Natural killer cell treated with Interleukin-12 subunit alpha and Interleukin-12 subunit beta and Interleukin-15 and Interleukin-18, amount 100 ng/mL, for 72 hours (primary cell): ENCODE results near the gene FAM219A. TPM values are rescaled to one million over a fixed set of nuclear protein-coding genes. Genes with fewer than 3 reads are reported as not detected.

Source experiments
- total RNA-seq, 2 donors: library from RNA; stranded (reverse); gene quantifications; one replicate each; pipeline ENCODE4 v1.2.3, GENCODE V29; 2022

Gene FAM219A
- total RNA-seq, 2 donors from 2014 or later: 21.4 to 23.5 TPM

Other genes starting within 250 kb of the FAM219A start
- gene KIF24, start 129.3 kb downstream of the FAM219A start, total RNA-seq: 1 to 10 TPM; 3.4 to 8.7 TPM
- 10 to 100 TPM; 16.4 to 28.9 TPM for gene NUDT2, start 129.0 kb downstream of the FAM219A start, total RNA-seq
- gene MYORG, start 81.7 kb downstream of the FAM219A start, total RNA-seq: 1 to 10 TPM; 1.1 to 4.6 TPM
- not detected for gene DNAI1, start 235 bp upstream of the FAM219A start, total RNA-seq
- not detected for gene ENHO, start 64.4 kb upstream of the FAM219A start, total RNA-seq
- not detected for gene CNTFR, start 131.2 kb upstream of the FAM219A start, total RNA-seq
- gene RPP25L, start 153.5 kb upstream of the FAM219A start, total RNA-seq: 10 to 100 TPM; 22.7 to 23.1 TPM
- gene DCTN3, start 161.9 kb upstream of the FAM219A start, total RNA-seq: 100 to 1,000 TPM in 1 of 2 donors, 10 to 100 TPM in 1; 79.8 to 141 TPM
- under 1 TPM in 1 of 2 donors, not detected in 1; 0.31 TPM for gene ARID3C, start 170.5 kb upstream of the FAM219A start, total RNA-seq
- gene SIGMAR1, start 179.2 kb upstream of the FAM219A start, total RNA-seq: 100 to 1,000 TPM in 1 of 2 donors, 10 to 100 TPM in 1; 45.6 to 109 TPM
- gene GALT, start 188.1 kb upstream of the FAM219A start, total RNA-seq: 10 to 100 TPM; 19.4 to 50.2 TPM
- 10 to 100 TPM in 1 of 2 donors, 1 to 10 TPM in 1; 6.8 to 16.8 TPM for gene IL11RA, start 193.6 kb upstream of the FAM219A start, total RNA-seq
- not detected for gene CCL27, start 204.1 kb upstream of the FAM219A start, total RNA-seq
- gene CCL19, start 232.7 kb upstream of the FAM219A start, total RNA-seq: not detected